HG03045 (cell line): ENCODE data around the gene DTD1.
"Not testable (repeated sequence)": the region's sequence is repeated elsewhere in the genome, so short reads cannot be mapped to it uniquely, and the experiment has no call there.

Experiments
- ATAC-seq: cut with Tn5 transposase; IDR thresholded peaks from one replicate; pipeline ENCODE4 v1.9.1; 2021; ENCODE audit warnings: mild to moderate bottlenecking, moderate library complexity; ENCODE audit not compliant: unreplicated experiment

Gene DTD1

DNA sequence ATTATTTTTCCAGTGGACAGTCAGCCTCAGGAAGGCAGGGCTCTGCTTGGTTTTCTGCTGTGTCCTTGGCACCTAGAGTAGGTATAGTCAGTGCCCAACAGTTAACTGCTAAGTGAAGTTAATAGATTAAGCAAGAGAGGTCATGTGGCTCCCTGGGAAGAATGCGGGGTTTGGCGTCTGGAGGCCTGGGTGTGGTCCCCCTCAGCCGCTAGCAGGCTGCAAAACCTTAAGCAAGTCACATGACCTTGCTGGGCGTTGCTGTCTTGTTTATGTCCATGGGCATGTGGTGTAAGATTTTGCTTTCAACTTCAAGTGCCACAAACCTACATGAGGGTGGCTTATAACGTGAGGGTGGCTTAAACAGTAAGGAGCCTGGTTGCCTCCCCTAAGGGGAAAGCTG lies 150.2 kb downstream of the DTD1 start:
- ATAC-seq = no peak

DNA sequence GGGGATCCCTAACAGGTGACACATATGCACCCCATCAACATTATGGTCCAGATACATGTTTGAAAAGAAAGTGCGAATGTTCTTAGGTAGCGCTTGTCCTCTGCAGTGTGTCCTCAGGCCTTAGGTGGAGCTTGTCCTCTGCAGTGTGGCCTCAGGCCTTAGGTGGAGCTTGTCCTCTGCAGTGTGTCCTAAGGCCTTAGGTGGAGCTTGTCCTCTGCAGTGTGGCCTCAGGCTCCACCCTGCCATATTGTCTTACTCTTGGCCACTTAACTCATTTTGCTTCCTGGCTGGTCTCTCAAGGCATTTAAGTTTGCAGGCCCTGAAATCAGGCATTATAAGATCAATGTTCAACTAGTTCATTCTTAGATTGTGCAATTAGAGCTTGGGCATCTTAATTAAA lies 151.0 kb downstream of the DTD1 start:
- no peak for ATAC-seq

DNA sequence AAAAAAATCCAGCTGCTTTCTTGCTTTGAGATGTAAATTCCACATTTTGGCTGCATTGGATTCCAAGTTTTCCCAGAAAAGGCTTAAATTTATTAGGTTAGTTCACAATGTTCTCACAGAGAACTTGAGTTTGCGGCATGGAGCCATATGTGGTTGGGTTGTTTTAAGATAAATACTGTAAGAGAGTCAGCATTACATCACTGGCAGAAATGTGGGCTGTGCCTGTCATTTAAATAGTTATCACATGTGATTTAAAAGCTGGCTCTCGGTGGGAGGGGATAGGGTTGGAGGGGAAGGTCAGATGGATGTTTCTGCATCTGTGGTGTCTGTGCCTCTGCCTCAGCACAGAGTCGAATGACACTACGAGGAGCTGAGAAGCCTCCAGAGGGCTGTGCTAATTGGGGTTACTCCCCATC lies 151.9 kb downstream of the DTD1 start:
- ATAC-seq = no peak

DNA sequence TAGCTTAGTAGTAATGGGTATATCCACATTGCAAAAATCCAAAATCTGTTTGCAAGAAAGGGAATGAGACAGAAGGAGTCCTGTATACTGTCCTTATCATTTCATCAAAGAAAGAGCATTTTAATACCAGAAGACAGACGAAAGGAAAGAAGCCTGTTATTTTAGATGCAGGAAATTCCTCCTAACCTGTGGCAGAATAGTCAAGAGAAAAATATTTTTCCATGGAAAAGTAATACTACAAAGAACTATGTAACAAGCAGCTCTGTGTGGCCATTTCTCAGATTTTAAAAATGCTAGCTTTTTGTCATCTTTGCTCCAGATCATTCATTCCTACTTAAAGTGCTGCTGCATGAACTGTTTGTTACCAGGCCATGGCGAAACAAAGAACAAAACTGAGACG lies 152.9 kb downstream of the DTD1 start:
- ATAC-seq = no peak

DNA sequence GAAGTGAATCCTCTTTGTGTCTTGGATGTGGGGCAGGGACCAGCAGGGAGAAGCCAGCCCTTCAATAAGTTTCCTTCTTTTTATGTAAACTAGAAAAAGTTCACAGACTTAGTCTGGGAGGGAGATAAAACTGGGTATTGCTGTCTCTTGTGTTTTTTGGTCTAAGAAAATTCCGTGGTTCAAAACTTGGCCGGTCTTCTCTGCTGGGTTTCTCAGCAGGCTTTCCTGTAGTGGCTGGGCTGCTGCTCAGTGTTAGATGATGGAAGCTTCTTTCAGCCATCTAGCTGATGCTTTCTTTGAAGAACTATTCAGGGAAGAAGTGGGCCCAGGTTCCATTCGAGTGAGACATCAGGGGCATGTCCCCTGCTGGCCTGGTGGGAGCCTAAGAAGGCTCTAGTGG lies 155.0 kb downstream of the DTD1 start:
- no peak for ATAC-seq

DNA sequence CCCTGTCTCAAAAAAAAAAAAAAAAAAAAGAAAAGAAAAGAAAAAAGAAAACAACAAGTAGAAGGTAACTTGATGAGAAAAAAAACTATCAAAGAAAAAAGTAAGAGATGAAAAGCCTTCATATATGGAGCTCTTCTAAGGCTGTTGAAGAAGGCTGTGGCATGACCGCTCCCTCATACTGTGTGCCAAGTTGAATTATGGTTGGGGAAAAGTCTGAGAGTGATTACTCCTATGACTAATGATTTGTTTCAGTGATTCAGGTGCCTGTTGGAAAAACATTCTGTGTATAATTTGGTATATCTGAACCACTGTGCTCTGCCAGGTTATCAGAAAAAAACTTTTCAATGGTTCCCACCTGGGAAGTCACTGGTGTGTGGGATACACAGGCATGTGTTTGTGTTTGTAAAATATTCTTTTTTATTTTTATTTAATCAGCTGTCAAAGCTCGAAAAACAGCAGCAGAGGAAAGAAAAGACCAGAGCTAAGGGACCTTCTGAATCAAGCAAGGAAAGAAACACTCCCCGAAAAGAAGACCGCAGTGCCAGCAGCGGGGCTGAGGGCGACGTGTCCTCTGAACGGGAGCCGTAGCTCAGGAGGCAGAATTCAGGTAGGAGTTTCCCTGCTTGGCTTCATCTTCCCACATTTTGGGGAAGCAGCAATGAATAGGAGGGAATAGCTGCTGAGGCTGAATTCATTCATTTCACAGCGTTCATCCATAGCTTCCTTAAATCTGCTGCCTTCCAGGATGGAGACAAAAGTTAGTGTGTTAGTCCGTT lies 156.0 kb downstream of the DTD1 start:
- ATAC-seq = no peak

DNA sequence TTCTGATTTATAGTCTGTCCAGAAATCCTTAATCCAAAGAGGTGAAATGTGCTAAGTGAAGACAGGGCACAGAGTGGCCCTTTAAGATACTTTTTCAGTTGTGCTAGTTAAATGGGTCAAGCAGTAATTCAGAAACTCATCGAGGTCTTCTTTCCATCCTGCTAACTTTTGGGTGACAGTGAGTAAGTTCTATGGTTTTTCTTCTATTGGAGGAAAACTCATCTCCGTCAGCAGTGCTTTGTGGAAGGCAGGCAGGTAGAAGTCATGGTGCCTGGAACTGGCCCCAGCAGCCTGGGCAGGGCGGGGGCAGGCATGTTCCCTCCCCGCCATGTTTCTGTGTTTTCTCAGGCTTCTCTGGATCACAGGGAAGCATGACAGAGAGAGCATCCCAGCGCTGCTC lies 159.2 kb downstream of the DTD1 start:
- no peak for ATAC-seq

DNA sequence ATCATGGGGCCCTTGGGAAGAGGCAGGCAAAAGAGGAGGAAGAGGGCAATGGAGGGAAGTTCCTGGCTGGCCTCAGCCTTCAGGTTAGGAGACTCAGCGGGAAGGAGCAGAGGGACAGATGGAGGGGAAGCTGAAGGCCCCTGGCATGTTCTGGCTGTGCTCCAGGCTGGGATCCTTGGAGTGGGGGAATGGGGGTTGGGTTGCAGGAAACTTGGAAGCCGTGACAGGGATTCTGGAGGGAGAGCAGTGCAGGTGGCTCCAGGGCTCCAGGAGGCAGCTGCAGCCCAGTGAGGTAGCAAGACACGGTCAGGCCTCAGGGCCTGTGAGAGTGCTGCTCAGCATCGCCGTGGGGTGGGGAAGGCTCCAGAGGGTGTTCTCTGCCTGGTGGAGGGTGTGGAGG lies 161.1 kb downstream of the DTD1 start:
- no peak for ATAC-seq

DNA sequence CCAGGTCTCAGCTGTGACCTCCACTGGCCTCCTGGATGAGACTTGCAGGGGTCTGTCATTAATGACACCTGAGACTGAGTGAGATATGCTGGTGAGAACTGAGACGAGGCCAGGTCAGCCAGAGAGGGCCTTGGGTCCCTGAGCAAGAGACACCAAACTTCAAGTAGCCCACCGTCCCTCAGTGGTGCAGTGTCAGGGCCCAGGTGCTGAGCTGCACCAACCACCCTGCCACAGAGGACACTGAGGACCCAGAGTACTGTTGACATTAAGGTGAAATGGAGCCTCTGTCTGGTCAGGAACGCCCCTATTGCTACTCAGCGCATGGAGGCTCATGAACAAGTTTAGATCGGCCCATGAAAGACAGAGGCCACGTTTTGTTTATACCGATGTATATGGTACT lies 161.7 kb downstream of the DTD1 start:
- no peak for ATAC-seq

DNA sequence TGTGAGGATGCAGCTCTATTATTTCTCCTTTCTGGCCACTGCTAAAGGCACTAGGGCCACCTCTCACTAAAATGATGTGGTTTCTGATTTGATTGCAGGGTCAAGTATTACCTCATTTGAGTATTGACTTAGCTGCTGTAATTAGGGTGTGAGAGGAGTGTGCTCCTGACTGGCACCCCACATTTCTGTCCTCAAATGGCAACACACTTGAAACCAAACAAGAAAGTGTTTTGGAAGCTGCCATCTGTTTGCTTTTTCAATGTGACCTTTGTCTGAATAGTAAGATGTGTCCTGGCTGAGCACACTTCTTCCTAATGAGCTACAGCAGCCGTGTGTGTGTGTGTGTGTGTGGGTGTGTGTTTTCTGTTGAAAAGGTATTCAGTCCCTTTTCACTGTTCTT lies 162.9 kb downstream of the DTD1 start:
- ATAC-seq = no peak

DNA sequence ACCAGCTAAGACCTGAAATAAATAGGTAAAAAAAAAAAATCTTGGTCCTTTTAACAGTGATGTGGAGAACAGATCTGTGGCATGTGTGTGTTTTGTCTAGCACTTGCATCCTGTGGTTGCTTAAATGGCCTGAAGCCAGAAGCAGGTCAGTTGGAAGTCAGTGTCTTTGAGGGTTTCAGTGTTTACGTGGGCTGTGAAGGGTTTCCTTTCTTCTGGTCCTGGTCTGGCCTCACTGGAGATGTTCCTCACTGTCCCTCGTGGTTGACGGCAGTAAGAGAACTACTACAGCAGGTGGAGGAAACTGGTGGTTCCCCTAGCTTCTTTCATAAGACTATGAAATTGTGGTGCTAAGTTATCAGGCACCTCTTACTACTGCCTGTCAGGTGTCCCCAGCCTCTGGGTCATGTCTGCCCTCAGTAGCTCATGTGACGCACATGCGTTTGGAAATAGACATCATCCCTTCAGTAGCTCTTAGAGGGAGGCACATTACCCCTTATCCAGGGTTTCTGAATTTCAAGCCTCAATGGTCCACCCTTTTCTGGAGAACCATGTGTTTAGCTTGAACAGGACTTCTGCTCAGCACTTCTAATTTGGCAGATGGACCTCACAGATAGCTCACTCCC lies 166.3 kb downstream of the DTD1 start:
- ATAC-seq = peak; percentile 98

DNA sequence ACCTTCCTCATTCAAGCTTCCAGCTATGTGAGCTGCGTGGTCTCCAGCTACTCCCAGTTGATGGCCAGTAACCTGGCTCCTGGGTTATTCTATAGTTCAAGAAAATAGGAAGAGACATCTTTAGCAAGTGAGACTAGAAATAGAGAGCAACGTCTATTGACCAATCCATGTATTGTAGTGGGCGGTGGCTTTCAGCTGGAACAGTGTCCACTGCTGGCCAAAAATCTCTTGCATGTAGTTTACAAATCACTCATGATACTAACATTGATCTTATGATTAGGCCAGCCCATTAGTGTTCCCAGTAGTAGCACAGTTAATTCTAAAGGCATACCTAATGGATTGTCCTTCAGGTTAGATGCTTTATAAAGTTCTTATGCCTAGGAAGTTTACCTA lies 166.8 kb downstream of the DTD1 start:
- ATAC-seq = no peak

DNA sequence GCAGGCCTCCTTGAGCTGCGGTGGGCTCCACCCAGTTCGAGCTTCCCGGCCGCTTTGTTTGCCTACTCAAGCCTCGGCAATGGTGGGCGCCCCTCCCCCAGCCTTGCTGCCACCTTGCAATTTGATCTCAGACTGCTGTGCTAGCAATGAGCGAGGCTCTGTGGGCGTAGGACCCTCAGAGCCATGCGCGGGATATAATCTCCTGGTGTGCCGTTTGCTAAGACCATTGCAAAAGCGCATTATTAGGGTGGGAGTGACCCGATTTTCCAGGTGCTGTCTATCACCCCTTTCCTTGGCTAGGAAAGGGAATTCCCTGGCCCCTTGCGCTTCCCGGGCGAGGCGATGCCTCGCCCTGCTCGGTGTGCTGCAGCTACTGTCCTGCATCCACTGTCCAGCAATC lies 173.0 kb downstream of the DTD1 start:
- ATAC-seq = not testable (repeated sequence)

DNA sequence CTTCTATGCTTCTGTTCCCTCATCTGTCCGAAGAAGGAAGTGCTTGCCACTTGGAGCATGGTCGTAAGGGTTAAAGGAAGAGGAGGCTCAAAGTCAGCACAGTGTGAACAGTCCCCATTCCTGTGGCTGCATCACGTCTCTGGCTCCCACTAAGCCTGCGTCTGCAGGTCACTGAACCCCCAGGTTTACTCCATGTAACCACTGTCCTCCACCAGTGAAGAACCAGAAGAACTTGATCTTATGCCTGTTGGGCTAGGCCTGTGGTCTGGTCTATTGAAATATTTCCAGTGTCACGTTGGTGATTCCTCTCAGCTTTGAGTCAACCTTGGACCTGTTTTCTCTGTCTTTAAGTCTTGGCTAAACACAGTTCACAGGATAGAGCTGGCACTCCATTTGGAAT lies 179.8 kb downstream of the DTD1 start:
- ATAC-seq = no peak

DNA sequence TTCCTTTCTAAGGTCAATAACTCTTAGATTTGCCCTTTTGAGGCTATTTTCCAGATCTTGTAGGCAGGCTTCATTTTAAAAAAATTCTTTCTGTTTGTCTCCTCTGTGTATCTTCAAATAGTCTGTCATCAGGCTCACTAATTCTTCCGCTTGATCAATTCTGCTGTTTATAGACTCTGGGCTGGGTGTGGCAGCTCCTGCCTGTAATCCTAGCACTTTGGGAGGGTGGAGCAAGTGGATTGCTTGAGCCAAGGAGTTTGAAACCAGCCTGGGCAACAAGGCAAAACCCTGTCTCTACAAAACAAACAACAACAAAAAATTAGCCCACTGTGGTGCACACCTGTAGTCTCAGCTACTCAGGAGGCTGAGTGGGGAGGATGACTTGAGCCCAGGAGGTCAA lies 185.7 kb downstream of the DTD1 start:
- ATAC-seq = no peak

DNA sequence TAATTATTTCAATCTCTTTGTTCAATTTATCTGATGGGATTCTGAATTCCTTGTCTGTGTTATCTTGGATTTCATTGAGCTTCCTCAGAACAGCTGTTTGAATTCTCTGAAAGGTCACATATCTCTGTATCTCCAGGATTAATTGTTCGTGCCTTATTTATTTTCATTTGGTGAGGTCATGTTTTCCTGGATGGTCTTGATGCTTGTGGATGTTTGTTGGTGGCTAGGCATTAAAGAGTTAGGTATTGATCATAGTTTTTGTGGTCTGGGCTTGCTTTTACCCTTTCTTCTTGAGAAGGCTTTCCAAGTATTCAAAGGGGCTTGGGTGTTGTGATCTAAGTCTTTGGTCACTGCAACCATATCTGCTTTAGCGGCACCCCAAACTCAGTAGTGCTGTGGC lies 186.4 kb downstream of the DTD1 start:
- ATAC-seq = no peak

DNA sequence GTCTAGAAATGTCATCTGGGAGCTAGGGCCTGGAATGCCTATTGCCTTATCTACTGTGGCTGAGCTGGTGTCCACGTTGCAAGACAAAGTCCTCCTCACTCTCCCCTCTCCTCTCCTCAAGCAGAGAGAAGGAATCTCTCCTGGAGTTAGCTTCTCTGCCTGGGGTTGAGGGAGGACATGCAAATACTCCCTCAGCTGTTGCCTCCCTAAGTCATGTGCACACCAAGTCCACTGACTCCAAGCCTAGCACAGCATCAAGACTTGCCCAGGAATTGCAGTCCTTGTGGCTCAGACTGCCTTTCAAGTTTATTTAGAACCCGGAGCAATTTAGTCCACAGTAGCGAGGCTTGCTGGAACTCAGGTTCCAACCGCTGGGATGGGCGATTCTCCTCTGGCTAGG lies 187.8 kb downstream of the DTD1 start:
- no peak for ATAC-seq

DNA sequence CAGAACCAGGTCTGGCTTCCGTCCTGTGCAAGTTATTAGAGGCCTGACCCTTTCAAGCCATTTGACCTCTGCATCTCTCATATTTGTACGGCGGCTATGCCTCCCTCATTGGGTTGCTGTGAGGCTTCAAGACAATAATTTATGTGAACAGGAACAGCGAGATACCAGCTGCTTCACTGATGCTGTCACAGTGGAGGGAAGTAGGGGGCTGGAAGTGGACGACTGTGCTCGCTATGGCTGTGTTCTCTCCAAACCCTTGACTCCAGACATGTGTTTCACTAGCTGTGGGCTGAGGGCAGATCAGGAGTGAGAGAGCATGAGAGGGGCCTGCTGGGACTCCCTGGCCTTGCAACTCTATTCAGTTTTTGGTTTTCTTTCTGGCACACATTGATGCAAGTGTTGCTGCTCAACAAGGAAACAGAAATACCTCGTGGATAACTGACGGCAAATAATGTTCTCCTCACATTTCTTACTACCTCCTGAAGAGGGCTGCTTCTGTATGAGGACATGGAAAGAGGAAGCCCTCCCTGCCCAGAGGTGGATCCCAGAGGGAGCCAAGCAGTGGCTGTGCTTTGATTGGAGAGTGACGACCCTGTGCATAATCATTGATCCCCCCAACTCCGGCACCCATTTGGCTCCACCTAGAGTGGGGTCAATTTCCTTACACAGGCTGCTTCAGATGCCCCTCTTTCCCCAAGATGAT lies 191.0 kb downstream of the DTD1 start:
- no peak for ATAC-seq

DNA sequence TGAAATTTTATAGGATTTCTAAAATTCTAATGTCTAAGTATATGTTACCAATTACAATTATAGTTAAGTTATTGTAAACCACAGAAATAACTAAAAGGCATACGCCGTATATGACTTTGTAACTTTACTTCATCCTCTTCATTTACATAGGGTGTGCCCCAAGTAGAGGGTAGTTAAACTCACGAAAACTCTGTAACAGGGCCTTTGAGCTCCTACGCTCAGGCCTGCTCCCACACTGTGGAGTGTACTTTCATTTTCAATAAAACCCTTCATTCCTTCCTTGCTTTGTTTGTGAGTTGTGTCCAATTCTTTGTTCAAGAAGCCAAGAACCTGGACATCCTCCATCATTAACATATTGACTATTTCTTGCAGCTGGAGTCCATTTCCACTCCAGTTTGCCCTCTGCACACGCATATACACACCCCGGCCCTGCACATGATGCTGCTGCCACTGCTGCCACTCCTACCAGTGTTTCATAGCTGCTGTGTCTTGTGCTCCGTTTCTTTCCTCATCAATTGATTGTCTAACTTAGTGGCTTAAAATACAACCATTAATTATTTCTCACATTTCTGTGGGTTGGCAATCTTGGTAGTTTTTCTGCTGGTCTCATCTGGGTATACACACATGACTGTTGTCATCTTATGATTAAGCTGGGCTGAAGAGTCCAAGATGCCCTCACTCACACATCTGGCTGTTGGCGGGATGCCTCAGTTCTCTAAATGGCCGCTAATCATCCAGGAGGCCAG lies 192.7 kb downstream of the DTD1 start:
- ATAC-seq = no peak

DNA sequence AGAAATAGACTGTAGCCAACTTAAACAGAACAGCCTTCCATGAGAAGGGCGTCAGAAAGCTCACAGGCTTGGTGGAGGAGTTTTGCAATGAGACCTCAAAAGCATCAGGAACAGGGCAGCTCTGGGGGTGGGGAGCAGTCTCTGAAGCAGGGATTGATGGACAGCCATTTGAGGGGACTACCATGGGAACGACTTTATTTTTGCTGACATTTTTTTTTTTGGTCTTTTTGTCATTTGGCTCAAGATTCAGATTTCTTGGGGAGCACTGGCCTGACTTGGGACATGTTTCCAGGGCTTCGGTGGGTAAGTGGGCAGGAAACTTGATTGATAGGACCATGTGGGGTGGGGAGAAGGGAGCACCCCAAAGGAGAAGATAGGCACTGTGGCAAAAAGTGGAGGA lies 193.7 kb downstream of the DTD1 start:
- no peak for ATAC-seq

DNA sequence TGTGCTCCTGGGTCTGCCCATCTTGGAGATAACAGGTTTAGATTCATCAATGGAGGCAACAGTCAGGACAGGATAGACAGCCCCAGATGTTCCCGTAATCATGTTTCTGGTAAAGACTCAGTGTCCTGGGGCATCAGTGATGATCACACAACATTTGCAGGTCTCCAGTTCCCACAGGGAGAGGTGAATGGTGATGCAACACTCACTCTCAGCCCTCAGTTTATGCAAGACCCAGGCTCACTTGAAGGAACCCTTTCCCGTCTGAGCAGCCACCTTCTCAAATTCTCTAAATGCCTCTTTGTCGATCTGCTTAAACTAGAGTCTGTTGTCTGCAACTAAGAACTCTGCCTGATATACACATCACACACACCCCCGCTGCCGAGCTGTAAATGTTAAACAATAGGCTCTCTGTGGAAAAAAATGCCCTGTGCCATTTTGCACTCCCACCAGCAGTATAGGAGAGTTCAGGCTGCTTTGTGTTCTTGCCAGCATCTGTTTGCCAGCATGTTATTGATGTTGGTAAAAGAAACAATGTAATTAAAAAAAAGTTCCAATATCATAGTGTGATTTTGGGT lies 195.6 kb downstream of the DTD1 start:
- no peak for ATAC-seq
